LNCAP (cell line): ENCODE measurements around the gene CPNE8.

Source experiments
- CTCF ChIP-seq: fragments of 450-650 bp; IDR thresholded peaks from 2 replicates; pipeline ENCODE4 v1.5.1; 2017; ENCODE audit warnings: mild to moderate bottlenecking

CPNE8 gene

GRCh38 chr12:38892087-38892786 lies 13.2 kb downstream of the CPNE8 start:
- TF ChIP-seq CTCF = no peak

- no peak for TF ChIP-seq CTCF
Measured at GRCh38 chr12:38890102-38890855, 15.1 kb downstream of the CPNE8 start.

- no peak for TF ChIP-seq CTCF
Measured at GRCh38 chr12:38889297-38889815, 16.0 kb downstream of the CPNE8 start.

GRCh38 chr12:38887770-38888169 lies 17.6 kb downstream of the CPNE8 start:
- no peak for TF ChIP-seq CTCF

GRCh38 chr12:38886931-38887330 lies 18.5 kb downstream of the CPNE8 start:
- TF ChIP-seq CTCF = no peak

GRCh38 chr12:38886064-38886463 lies 19.3 kb downstream of the CPNE8 start:
- TF ChIP-seq CTCF = no peak

- no peak for TF ChIP-seq CTCF
Measured at GRCh38 chr12:38884666-38885065, 20.7 kb downstream of the CPNE8 start.
